Kidney tubule cell (primary cell): ENCODE data around the gene C22orf23.

Experiments
- DNase-seq: peaks from one replicate; pipeline ENCODE4 v3.0.0-alpha.2; 2018; ENCODE audit warnings: low spot score

The C22orf23 gene

GRCh38 chr22:37897807-37898206 lies 55.6 kb downstream of the C22orf23 start:
- no peak for DNase-seq

- no peak for DNase-seq
Observed at GRCh38 chr22:37896939-37897338, 56.5 kb downstream of the C22orf23 start.

- peak; percentile 57 for DNase-seq
Observed at GRCh38 chr22:37896181-37896592, 57.2 kb downstream of the C22orf23 start.

GRCh38 chr22:37894939-37895670 lies 58.3 kb downstream of the C22orf23 start:
- no peak for DNase-seq

- DNase-seq = no peak
Observed at GRCh38 chr22:37893583-37893983, 59.8 kb downstream of the C22orf23 start.
